Naive thymus-derived CD8-positive, alpha-beta T cell (primary cell): ENCODE data around the gene TCTA. TPM values are rescaled to one million over a fixed set of nuclear protein-coding genes. Genes with fewer than 3 reads are reported as not detected.

Experiments
- ATAC-seq, 2 donors: fragments of 150-1000 bp; cut with Tn5 transposase in 1 of 2; sonication (Bioruptor Pico), chemical (Tn5 transposase) in 1 of 2; 1 replicate in 1 of 2; 2 replicates in 1 of 2; pipeline ENCODE4 v1.10.0; 2021; ENCODE audit warnings: mild to moderate bottlenecking in 2 of 2, moderate library complexity in 2 of 2
- POLR2A ChIA-PET: fragments of 350-600 bp; sonication (Branson Sonifier 250); formaldehyde crosslinking; loops from one replicate; lab custom pipeline; 2021; ENCODE audit warnings: antibody characterized with exemption; lab: Charles Lee
- DNase-seq, 10 donors: peaks; one replicate each; pipeline versions ENCODE4 v3.0.0 to v3.0.0-alpha.2; 2020 to 2022
- H3K27ac Mint-ChIP-seq, 10 donors: one replicate each; pipeline ENCODE4 v1.8.0; 2020 to 2022; ENCODE audit warnings: mild to moderate bottlenecking in 10 of 10, mixed read lengths in 10 of 10, moderate library complexity in 4 of 10, inconsistent platforms in 1 of 10
- H3K27me3 Mint-ChIP-seq, 5 donors: one replicate each; pipeline ENCODE4 v1.8.0; 2021 to 2022; ENCODE audit warnings: mixed read lengths in 5 of 5
- H3K36me3 Mint-ChIP-seq, 3 donors: one replicate each; pipeline ENCODE4 v1.8.0; 2020 to 2022; ENCODE audit warnings: mixed read lengths in 3 of 3, mild to moderate bottlenecking in 2 of 3, inconsistent platforms in 1 of 3
- H3K4me1 Mint-ChIP-seq, 4 donors: one replicate each; pipeline ENCODE4 v1.8.0; 2021 to 2022; ENCODE audit warnings: mixed read lengths in 4 of 4
- H3K4me3 Mint-ChIP-seq, 10 donors: one replicate each; pipeline ENCODE4 v1.8.0; 2020 to 2022; ENCODE audit warnings: mild to moderate bottlenecking in 10 of 10, mixed read lengths in 10 of 10, moderate library complexity in 6 of 10, inconsistent platforms in 1 of 10
- H3K9me3 Mint-ChIP-seq, 9 donors: one replicate each; pipeline ENCODE4 v1.8.0; 2020 to 2022; ENCODE audit warnings: mixed read lengths in 9 of 9, mild to moderate bottlenecking in 3 of 9, inconsistent platforms in 1 of 9, moderate library complexity in 1 of 9
- polyA plus RNA-seq, 3 donors: library from polyadenylated mRNA; unstranded; fragments of 300-500 nt; fragmentation: Illumina TruSeq; gene quantifications; one replicate each; pipeline ENCODE4 v1.2.3, GENCODE V29; 2021
- total RNA-seq, 8 experiments: library from RNA in 2 of 8; stranded (reverse) in 2 of 8; gene quantifications; one replicate each; pipeline ENCODE4 v1.2.3 and lab custom pipeline; 2021 to 2026

TCTA gene
- total and polyA plus RNA-seq, 5 experiments from 2014 or later = 34.0 to 48.8 (median 37.6) TPM

- Mint-ChIP-seq H3K36me3 (peaks cover 0 to 16% (median 0%) of the 10 kb centered on the region in 3 donors), H3K27me3 (no peaks in the 10 kb centered on the region), H3K4me3 (peak overlapping the region; percentile 80 to 95 (median 93)), H3K27ac (peak overlapping the region in 9 of 10 donors; percentile 79 to 96 (median 94)), H3K4me1 (peaks cover 33 to 83% (median 69%) of the 10 kb centered on the region in 4 donors), H3K9me3 (no peaks in the 10 kb centered on the region)
- POLR2A ChIA-PET = interaction anchor here (0.5 to 4.2 kb wide), 17 partner anchors 9 to 492 kb away, joined by 3 to 75 read pairs (median 5); partner anchors contain the start of genes AMT, ARIH2, DAG1 and GPX1
- ATAC-seq (peak; percentile 5 to 27), DNase-seq (peak in 6 of 10 donors; percentile 21 to 51 (median 44))
These were observed 672 bp upstream of the TCTA start for GRCh38 chr3:49411535-49411967.

GRCh38 chr3:49412632-49413337 is 562 bp downstream of the TCTA start:
- Mint-ChIP-seq H3K9me3 (no peaks in the 10 kb centered on the region), H3K27me3 (no peaks in the 10 kb centered on the region), H3K27ac (peak overlapping the region; percentile 90 to 96 (median 94)), H3K4me3 (peak overlapping the region; percentile 80 to 95 (median 90)), H3K4me1 (peaks cover 32 to 83% (median 69%) of the 10 kb centered on the region in 4 donors), H3K36me3 (peaks cover 0 to 12% (median 0%) of the 10 kb centered on the region in 3 donors)
- POLR2A ChIA-PET = interaction anchor here (0.6 to 4.2 kb wide), 13 partner anchors 8 to 406 kb away, joined by 3 to 75 read pairs (median 8); partner anchors contain the start of genes DAG1, GPX1, NDUFAF3 and NICN1
- DNase-seq (no peak), ATAC-seq (no peak)

GRCh38 chr3:49413338-49413734 is 1.1 kb downstream of the TCTA start:
- H3K4me1 Mint-ChIP-seq = peaks cover 34 to 83% (median 70%) of the 10 kb centered on the region in 4 donors
- no peak for DNase-seq
- peak overlapping the region; percentile 60 to 95 (median 89) for H3K4me3 Mint-ChIP-seq
- no peaks in the 10 kb centered on the region for H3K27me3 Mint-ChIP-seq
- peaks cover 0 to 12% (median 0%) of the 10 kb centered on the region in 3 donors for H3K36me3 Mint-ChIP-seq
- H3K27ac Mint-ChIP-seq = peak overlapping the region; percentile 56 to 96 (median 91)
- no peak for ATAC-seq
- H3K9me3 Mint-ChIP-seq = no peaks in the 10 kb centered on the region
- POLR2A ChIA-PET = interaction anchor here (3.2 to 4.2 kb wide), 3 partner anchors 17 to 320 kb away, joined by 30 to 75 read pairs (median 45); partner anchors contain the start of genes NICN1, QRICH1 and USP4

GRCh38 chr3:49414753-49415152 is 2.5 kb downstream of the TCTA start:
- H3K9me3 Mint-ChIP-seq = no peaks in the 10 kb centered on the region
- H3K27ac Mint-ChIP-seq = peak overlapping the region; percentile 60 to 99 (median 90)
- H3K4me3 Mint-ChIP-seq = peak overlapping the region in 5 of 10 donors; percentile 7 to 51 (median 18)
- peaks cover 0 to 11% (median 3%) of the 10 kb centered on the region in 3 donors for H3K36me3 Mint-ChIP-seq
- DNase-seq (no peak), ATAC-seq (no peak)
- POLR2A ChIA-PET = interaction anchor here (1.3 to 4.2 kb wide), 5 partner anchors 11 to 321 kb away, joined by 3 to 75 read pairs (median 27); partner anchors contain the start of genes QRICH1 and USP4
- H3K4me1 Mint-ChIP-seq = peaks cover 33 to 83% (median 71%) of the 10 kb centered on the region in 4 donors
- H3K27me3 Mint-ChIP-seq = no peaks in the 10 kb centered on the region

GRCh38 chr3:49415931-49416601 is 3.8 kb downstream of the TCTA start:
- Mint-ChIP-seq H3K4me1 (peaks cover 30 to 78% (median 68%) of the 10 kb centered on the region in 4 donors), H3K27me3 (no peaks in the 10 kb centered on the region), H3K9me3 (no peaks in the 10 kb centered on the region), H3K4me3 (peak overlapping the region; percentile 53 to 87 (median 80)), H3K36me3 (peaks cover 0 to 11% (median 3%) of the 10 kb centered on the region in 3 donors), H3K27ac (peak overlapping the region; percentile 88 to 99 (median 94))
- ATAC-seq = peak; percentile 7 to 56
- DNase-seq = peak; percentile 32 to 76 (median 70)
- POLR2A ChIA-PET = interaction anchor here (0.5 to 5.6 kb wide), 12 partner anchors 10 to 95 kb away, joined by 3 to 50 read pairs (median 6); partner anchors contain the start of genes DAG1, GPX1, NICN1 and USP4

- POLR2A ChIA-PET = interaction anchor here (0.5 to 5.6 kb wide), 8 partner anchors 9 to 77 kb away, joined by 3 to 50 read pairs (median 6); partner anchors contain the start of genes DAG1, GPX1, NICN1 and USP4
- Mint-ChIP-seq H3K27ac (peak overlapping the region; percentile 88 to 99 (median 94)), H3K4me3 (peak overlapping the region; percentile 53 to 87 (median 80))
These were observed 4.6 kb downstream of the TCTA start for GRCh38 chr3:49416867-49417266.

GRCh38 chr3:49417516-49418120 is 5.4 kb downstream of the TCTA start:
- POLR2A ChIA-PET = interaction anchor here (0.7 to 5.6 kb wide), 5 partner anchors 9 to 996 kb away, joined by 3 to 50 read pairs (median 4); partner anchors contain the start of genes NICN1 and USP4
- ATAC-seq (no peak), DNase-seq (no peak)
- Mint-ChIP-seq H3K4me3 (peak overlapping the region in 7 of 10 donors; percentile 1 to 75 (median 40)), H3K27ac (peak overlapping the region; percentile 43 to 99 (median 87)), H3K9me3 (no peaks in the 10 kb centered on the region), H3K4me1 (peaks cover 29 to 84% (median 71%) of the 10 kb centered on the region in 4 donors), H3K27me3 (no peaks in the 10 kb centered on the region), H3K36me3 (peaks cover 0 to 11% (median 3%) of the 10 kb centered on the region in 3 donors)

More at GRCh38 chr3:49416867-49417266, 4.6 kb downstream of the TCTA start:
- DNase-seq = no peak
- H3K36me3 Mint-ChIP-seq = peaks cover 0 to 11% (median 3%) of the 10 kb centered on the region in 3 donors
- H3K27me3 Mint-ChIP-seq = no peaks in the 10 kb centered on the region
- no peaks in the 10 kb centered on the region for H3K9me3 Mint-ChIP-seq
- no peak for ATAC-seq
- peaks cover 30 to 85% (median 72%) of the 10 kb centered on the region in 4 donors for H3K4me1 Mint-ChIP-seq

- peak in 1 of 2 donors; percentile 30 for ATAC-seq
- H3K4me1 Mint-ChIP-seq = peaks cover 15 to 66% (median 46%) of the 10 kb centered on the region in 4 donors
- POLR2A ChIA-PET = interaction anchor here (0.9 to 2.1 kb wide), 2 partner anchors 10 kb away, joined by 4 to 12 read pairs; partner anchors contain the start of genes RHOA and TCTA
- H3K9me3 Mint-ChIP-seq = no peaks in the 10 kb centered on the region
- no peak for DNase-seq
- no peaks in the 10 kb centered on the region for H3K27me3 Mint-ChIP-seq
- peak overlapping the region in 4 of 10 donors; percentile 2 to 64 (median 46) for H3K27ac Mint-ChIP-seq
- H3K4me3 Mint-ChIP-seq = peak overlapping the region in 9 of 10 donors; percentile 28 to 64 (median 47)
- peaks cover 0 to 12% (median 6%) of the 10 kb centered on the region in 3 donors for H3K36me3 Mint-ChIP-seq
These were observed 9.7 kb downstream of the TCTA start for GRCh38 chr3:49421890-49422378.

GRCh38 chr3:49422379-49423248 is 10.4 kb downstream of the TCTA start, which contains the start of gene AMT:
TSS of gene AMT (minus strand) at chr3:49422473. CDS start at chr3:49422450, 23 bp downstream.
- Mint-ChIP-seq H3K27ac (peak within 1 kb of the TSS in 5 of 10 donors; percentile 41 to 72 (median 52)), H3K36me3 (peaks cover 0 to 12% (median 6%) of the 10 kb centered on the region in 3 donors), H3K27me3 (no peaks in the 10 kb centered on the region), H3K4me3 (peak within 1 kb of the TSS in 9 of 10 donors; percentile 28 to 64 (median 47)), H3K9me3 (no peaks in the 10 kb centered on the region), H3K4me1 (peaks cover 15 to 60% (median 39%) of the 10 kb centered on the region in 4 donors)
- POLR2A ChIA-PET = interaction anchor here (0.6 to 0.9 kb wide), 2 partner anchors 11 to 70 kb away, joined by 3 to 4 read pairs; partner anchors contain the start of genes RHOA and TCTA
- ATAC-seq (no peak), DNase-seq (no peak)

GRCh38 chr3:49424816-49425215 is 12.6 kb downstream of the TCTA start:
- Mint-ChIP-seq H3K36me3 (peaks cover 0 to 12% (median 3%) of the 10 kb centered on the region in 3 donors), H3K4me3 (no peak overlapping the region), H3K27me3 (no peaks in the 10 kb centered on the region), H3K27ac (peak overlapping the region in 2 of 10 donors; percentile 26 to 60), H3K9me3 (no peaks in the 10 kb centered on the region), H3K4me1 (peaks cover 14 to 54% (median 34%) of the 10 kb centered on the region in 4 donors)
- DNase-seq (no peak), ATAC-seq (no peak)
- POLR2A ChIA-PET = interaction anchor here (0.5 kb wide), 1 partner anchor 81 kb away, joined by 4 read pairs; no protein-coding TSS in a partner anchor
